NOMO-1 (cell line): ENCODE data around the gene SULT2B1.

Source experiments
- DNase-seq, 2 experiments: peaks; one replicate each; lab custom pipeline; 2025; ENCODE audit not compliant: unreplicated experiment in 2 of 2; lab: John Stamatoyannopoulos, UW

SULT2B1 gene

GRCh38 chr19:48633148-48634035, 81.4 kb downstream of the SULT2B1 start:
- DNase-seq: no peak

- DNase-seq: no peak
Measured at GRCh38 chr19:48634036-48634342, 82.0 kb downstream of the SULT2B1 start.

DNA sequence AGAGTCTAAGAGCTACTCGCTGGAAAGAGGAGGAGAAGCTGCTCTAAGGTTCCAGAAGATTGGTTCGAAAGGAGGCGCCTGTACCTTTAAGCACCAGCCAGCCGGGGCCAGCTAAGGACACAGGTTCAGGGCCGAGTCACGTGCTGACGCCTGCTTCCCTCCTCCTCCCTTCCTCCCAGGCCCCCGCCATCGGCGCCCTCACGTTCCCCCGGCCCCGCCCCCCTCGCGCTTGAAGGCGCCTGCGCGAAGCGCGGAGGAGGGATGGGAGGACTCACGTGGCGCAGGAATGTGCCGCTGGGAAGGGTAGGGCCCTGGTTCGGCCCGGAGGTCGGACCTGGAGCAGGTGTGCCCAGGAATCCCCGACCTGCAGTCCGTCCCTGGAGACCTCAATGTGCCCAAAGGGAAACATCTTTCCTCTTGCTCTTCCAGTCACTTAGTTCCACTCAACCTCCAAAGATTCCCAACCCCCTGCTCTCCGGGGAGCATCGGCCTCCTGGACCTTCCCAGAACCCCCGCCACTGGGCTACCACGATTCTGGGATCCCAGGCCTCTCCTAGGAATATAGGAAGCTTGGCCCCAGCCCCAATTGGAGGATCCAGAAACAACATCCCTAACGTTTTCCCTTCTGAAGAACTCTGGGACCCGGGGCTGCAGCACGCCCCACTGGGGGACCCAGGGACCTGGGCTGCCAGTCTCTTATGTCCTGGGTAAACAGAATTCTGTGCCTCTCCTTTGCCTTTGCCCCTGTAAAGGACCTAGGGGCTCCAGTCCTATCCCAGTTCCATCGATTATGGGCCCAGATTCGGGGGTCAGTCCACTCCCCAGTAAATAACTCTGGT, 82.7 kb downstream of the SULT2B1 start:
- peak; percentile 95 to 96 for DNase-seq

- peak; percentile 23 to 50 for DNase-seq
Measured at GRCh38 chr19:48635263-48635965, 83.4 kb downstream of the SULT2B1 start.

DNA sequence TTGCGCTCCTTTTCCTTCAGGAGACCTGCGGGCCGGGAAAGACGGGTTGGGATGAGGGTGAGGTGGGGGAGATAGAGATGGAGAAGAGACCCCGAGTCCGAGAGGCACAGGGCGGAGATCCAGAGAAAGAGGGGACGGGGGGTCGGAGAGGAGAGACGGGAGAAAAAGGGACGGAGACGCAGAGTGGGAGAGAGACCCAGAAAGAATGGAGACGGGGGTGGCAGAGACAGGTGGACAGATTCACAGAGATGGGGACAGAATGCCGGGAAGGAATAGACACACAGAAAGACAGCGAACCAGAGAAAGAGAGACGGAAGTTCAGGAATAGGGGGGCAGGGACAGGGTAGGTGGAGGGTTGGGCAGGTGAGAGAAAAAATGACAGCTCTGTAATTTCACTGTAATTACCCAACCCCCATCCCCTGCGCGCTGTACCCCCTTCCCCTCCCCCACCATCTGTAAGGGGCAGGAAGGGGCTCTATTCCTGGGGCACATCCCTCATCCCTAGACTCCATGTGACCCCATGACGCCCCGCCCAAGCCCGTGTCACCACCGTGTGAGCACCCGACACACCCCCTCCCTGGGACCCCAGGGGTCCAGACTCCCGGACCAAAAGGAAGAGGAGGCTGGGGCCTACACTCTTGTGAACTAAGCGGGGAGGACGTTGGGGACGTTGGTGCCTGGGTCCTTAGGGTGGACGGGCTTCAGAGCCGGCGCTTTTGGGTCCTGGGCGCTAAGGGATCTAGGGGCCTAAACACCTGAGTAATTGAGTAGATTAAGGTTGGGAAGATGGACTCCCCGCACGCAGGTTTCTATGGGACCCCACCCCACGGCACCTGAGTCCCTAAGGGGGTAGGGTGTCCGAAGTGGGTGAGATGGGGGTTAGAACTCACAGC, 84.2 kb downstream of the SULT2B1 start:
- no peak for DNase-seq

DNA sequence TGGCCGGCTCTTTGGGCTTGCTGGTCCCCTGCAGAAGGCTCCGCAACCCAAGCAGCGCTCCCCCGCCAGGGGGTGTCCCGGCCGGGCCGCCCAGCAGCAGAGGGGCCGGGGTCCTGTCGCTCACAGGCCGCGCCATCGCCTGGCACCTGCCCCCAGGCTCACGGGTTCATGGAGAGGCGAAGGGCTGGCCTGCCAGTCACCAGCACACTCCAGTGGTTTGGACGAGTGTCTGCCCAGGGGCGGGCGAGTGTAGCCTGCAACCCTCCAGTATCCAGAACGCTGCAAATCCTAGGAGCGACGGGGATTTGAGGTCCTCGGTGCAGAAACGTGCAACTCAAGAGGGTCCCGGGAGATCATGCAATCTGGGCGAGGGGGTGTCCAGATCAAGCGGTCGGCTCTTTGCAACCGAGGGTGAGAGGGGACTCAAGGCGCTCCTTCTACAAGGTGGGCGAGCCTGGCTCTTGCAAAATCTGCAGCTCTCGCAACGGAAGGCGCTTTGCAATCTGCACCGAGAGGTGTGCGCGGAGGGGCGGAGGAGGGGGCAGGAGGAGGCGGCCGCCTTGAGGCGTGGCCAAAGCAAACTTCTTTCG, 85.0 kb downstream of the SULT2B1 start, which contains the start of gene DBP:
DBP (minus strand) TSS at position 521 of the 590 bp plus-strand sequence; CDS start at position 136, 385 bp downstream.
- DNase-seq: peak in 1 of 2 experiments; percentile 69

- peak; percentile 99 to 100 for DNase-seq
Measured at GRCh38 chr19:48637449-48637947, 85.5 kb downstream of the SULT2B1 start.

DNA sequence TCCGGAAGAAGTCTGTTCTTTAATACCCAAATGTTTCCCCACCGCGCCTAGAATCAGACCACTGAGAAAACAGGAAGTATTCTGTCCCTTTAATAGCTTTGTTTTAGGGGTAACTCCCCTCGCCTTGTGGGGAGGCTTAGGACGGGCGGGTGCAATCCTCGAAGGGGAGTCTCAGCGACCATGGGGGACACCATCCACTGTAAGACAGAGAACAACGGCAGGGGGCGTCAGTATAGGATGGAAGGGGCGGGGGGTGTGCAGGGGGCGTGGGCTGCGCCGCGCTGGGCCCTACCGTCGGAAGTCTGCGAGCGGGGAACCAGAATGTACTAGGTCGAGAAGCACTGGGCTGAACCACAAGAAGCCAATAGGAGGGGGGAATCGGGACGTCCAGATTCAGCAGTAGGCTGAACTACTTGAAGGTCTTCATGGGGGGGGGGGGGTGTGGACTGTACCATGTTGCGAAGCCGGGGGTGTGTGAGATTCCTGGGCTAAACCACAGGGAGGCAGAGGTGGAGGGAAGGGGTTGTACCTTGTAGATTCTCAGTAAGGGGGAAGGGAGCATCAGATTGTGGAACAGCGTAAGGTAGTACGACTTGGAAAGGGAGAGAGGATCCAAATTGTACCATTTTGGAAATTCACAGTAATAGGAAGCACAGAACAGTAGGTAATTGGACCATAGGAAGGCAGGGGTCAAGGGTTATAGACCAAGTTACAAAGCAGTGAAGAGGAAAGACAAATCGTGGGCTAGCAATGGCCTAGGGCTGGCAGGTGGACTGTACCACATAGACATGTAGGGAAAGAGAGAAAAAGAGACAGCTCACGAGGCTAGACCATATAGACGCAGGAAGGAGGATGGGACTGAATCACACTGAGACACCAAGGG, 86.2 kb downstream of the SULT2B1 start:
- DNase-seq: peak; percentile 85 to 89

DNA sequence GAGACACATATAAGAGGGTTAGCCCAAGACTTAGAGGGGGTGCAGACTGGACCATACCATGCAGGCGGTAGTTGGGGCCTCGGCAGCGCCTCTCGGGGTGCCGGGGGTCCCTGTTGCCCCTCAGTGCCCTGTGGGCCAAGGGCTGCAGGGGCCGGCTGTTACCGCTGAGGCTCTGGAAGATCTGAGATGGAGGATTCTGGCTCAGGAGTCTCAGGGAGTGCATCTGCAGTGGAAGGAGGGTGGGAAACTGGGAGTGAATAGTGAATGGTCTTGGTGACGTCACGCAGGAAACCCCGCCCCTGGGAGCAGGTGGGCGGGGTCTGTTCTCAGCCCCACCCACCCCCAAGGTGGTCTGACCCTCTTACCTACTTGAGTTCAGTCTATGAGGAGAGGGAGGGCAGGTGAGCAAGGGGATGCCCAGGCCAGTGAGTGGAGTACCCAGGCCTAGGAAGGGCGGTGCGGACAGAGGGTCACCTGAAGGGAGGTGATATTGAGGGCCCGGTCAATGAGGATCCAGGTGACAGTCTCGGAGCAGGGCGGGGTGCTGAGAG, 86.9 kb downstream of the SULT2B1 start:
- no peak for DNase-seq

DNA sequence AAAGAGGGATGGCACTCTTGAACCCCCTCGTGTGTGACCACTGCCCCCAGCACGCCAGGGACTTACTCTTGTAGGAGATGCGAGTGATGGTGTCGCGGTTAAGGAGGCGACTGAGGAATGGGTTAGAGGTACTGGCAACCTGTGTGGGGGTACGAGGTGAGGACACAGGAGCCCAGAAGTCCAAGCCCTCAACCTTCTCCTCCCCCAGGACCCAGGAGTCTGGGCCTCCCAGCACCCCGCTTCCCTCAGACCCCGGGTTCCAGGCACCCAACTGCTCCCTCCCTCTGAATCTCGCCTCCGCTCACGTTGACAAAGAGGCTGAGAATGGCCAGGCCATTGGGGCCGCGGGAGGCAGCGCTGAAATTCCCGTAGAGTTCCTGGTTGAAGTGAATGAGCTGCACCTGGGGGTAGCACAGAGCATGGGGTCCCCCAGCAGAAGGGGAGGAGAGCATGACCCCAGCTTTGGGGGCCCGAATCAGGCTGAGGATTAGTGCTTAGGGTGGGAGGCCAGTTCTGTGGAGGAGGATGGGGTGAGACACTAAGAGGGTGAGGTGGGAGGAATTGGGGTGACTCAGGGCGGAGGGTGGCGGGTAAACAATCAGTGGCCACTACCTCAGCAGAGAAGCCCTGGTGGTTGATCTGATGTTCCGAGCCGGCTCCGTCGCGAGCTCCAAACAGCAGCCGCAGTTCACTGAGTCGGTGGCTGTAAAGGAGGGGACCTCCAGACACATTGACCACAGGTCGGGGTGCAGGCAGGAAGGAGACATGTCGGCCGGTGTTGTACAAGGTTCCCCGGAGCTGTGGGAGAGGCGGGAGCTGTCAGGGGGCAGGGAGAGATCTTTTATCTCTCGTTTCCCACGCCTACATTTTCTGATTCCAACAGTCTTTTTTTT, 87.8 kb downstream of the SULT2B1 start:
- no peak for DNase-seq

DNA sequence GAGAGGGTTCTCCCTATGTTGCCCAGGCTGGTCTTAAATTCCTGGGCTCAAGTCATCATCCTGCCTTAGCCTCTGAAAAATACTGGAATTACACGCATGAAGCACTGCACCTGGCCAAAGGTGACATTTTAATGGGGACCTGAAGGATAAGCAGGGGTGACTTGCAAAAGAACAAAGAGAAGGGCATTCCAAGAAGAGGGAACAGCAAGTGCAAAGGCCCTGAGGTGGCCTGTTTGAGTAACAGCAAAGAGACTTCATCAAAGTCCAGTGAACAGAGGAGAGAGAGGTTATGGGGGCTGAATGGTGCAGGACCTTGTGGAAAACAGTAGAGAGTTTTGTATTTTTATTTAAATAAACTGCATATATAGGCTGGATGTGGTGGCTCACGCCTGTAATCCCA, 89.9 kb downstream of the SULT2B1 start:
- DNase-seq: no peak

DNA sequence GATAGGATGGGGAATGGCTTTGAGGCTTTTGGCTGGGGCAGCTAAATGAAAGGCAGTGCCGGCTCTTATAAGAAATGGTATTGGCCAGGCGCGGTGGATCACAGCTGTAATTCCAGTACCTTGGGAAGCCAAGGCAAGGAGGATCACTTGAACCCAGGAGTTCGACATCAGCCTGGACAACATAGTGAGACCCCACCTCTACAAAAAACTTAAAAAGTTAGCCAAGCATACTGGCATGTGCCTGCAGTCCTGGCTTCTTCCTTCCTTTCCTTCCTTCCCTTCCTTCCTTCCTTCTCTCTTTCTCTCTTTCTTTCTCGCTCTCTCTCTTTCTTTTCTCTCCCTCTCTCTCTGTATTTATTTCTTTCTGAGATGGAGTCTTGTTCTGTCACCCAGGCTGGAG, 90.9 kb downstream of the SULT2B1 start:
- DNase-seq: no peak

DNA sequence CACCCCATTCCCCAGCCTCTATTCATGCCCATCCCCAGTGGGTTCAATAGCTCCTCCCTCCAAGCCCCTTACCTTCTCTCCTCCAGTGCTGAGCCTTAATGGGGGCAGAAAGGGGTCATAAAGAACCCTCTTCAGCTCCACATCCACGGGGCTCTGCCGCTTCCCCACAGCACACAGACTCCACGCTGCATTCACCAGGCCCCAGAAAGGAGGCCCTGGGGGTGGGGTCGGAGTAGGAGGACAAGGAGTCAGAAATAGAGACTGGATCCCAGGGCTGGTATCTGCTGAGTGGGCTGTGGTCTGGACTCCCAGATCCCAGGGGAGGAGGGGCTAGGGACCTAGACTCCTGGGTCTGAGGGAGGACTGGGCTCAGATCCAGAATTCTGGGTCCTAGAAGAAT, 92.4 kb downstream of the SULT2B1 start:
- DNase-seq: no peak

- DNase-seq: peak; percentile 67 to 71
Measured at GRCh38 chr19:48644839-48645619, 93.1 kb downstream of the SULT2B1 start.

- DNase-seq: no peak
Measured at GRCh38 chr19:48645620-48646000, 93.6 kb downstream of the SULT2B1 start.

DNA sequence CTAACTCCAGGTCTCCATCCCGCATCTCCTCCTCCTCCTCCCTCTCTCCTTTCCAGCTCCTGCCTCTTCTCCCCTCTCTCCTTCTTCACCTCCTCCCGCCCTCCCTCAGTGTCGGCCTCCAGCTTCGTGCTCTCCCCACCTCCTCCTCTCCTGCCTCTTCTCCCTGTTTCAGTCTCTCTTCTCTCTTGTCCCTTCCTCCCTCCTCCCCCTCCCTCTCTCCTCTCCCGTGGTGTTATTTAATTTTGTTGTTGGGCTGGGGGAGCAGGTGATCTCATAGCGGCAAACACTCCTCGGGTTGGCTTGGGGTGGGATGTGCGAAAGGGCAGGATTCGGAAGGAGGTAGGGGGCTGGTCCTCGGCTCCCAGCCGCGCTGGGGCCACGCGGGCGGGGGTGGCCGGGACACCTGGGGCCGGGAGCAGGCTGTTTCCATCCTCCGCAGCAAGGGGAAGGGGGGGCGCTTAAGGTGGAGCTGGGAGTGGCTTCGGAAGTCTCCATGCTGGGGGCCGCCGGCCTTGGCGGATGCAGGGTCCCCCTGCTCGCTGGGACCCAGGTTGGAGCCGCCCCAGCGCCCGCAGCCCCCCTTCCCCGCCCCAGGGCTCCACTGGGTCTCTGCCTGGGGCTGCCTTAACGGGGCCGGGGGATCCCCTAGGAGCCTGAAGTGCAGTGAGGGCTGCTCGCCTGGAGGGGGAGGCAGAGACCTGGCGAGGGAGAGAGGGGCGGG, 94.2 kb downstream of the SULT2B1 start, which contains the start of gene CA11:
CA11 (minus strand) TSS at position 187 of the 721 bp plus-strand sequence. CDS start 555 bp downstream, outside the sequence.
- DNase-seq: peak; percentile 77 to 85
